Measurements from ENCODE around the gene CDKN1C.

Gene CDKN1C

DNA sequence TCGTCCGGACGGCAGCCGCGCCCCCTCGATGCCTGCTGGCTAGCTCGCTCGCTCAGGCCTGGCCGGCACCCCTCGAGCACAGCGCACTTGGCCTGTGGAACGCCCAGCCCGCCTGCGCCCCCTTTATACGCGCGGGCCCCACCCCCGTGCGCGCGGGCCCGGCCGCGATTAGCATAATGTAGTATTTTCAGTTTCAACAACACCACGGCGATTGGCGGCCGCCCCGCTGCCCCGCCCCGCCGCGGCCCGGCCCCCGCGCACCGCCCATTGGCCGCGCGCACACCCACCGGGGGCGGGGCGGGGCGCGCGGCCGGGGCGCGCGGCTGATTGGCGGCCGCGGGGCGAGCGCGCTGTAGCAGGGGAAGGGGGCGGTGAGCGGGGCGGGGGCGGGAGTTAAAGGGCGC lies at the start of gene CDKN1C:
CDKN1C (minus strand) TSS at position 98 of the 404 bp plus-strand sequence. CDS start 319 bp downstream, outside the sequence.
- Histone ChIP-seq H3K9me3 (no peaks in the 10 kb centered on the region), H3K36me3 (no peaks in the 10 kb centered on the region), H3K27ac (peak within 1 kb of the TSS; percentile 57), H3K4me1 (ENCODE audit: control insufficient read depth in 1 of 2, insufficient read depth in 1 of 2, low read depth in 1 of 2, low read length in 1 of 2) (peaks cover 21 to 31% of the 10 kb centered on the region in 2 experiments), H3K4me3 (ENCODE audit: low read depth in 1 of 2, low read length in 1 of 2) (peak within 1 kb of the TSS; percentile 87 to 96), H3K27me3 (peaks cover 88% of the 10 kb centered on the region)
- TF ChIP-seq, protein P1, sequence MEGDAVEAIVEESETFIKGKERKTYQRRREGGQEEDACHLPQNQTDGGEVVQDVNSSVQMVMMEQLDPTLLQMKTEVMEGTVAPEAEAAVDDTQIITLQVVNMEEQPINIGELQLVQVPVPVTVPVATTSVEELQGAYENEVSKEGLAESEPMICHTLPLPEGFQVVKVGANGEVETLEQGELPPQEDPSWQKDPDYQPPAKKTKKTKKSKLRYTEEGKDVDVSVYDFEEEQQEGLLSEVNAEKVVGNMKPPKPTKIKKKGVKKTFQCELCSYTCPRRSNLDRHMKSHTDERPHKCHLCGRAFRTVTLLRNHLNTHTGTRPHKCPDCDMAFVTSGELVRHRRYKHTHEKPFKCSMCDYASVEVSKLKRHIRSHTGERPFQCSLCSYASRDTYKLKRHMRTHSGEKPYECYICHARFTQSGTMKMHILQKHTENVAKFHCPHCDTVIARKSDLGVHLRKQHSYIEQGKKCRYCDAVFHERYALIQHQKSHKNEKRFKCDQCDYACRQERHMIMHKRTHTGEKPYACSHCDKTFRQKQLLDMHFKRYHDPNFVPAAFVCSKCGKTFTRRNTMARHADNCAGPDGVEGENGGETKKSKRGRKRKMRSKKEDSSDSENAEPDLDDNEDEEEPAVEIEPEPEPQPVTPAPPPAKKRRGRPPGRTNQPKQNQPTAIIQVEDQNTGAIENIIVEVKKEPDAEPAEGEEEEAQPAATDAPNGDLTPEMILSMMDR (IDR thresholded peaks at IDR 0.05), result no peak

DNA sequence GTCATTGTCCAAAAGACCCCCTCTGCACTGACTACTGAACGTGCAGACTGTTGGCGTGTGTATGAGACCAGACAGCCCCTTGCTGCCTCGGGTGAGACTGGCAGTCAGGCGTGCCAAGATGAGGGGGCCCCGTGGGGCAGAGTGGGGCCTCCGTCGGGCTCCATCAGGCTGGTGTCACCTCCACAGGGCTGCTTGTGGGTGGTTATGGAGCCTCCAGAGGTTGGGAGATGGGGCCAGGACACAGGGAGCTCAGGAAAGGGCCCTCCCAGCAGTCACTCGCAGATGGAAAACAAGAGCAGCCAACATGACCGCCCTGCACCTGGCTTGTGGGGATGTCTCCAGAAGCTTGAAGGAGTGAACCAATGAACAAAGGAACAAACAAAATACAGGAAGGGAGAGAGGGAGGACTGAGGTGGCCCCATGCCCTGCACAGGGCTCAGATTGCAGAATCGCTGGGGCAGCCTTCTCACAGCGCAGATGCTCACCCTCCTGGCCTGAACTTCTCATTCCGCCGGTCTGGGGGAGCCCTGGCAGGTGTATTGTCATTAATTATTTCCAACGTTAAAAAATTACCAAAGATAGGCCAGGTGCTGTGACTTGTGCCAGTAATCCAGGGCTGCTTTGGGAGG lies 49.1 kb upstream of the CDKN1C start:
- H3K36me3 ChIP-seq, result no peaks in the 10 kb centered on the region
- H3K27ac ChIP-seq, result no peak overlapping the region
- H3K4me3 ChIP-seq (ENCODE audit: low read depth in 1 of 2, low read length in 1 of 2), result no peak overlapping the region
- TF ChIP-seq, protein P1 (IDR thresholded peaks at IDR 0.05), result no peak
- H3K9me3 ChIP-seq, result no peaks in the 10 kb centered on the region
- H3K4me1 ChIP-seq (ENCODE audit: control insufficient read depth in 1 of 2, insufficient read depth in 1 of 2, low read depth in 1 of 2, low read length in 1 of 2), result peaks cover 27% of the 10 kb centered on the region in 2 experiments
- H3K27me3 ChIP-seq, result peaks cover 33% of the 10 kb centered on the region

DNA sequence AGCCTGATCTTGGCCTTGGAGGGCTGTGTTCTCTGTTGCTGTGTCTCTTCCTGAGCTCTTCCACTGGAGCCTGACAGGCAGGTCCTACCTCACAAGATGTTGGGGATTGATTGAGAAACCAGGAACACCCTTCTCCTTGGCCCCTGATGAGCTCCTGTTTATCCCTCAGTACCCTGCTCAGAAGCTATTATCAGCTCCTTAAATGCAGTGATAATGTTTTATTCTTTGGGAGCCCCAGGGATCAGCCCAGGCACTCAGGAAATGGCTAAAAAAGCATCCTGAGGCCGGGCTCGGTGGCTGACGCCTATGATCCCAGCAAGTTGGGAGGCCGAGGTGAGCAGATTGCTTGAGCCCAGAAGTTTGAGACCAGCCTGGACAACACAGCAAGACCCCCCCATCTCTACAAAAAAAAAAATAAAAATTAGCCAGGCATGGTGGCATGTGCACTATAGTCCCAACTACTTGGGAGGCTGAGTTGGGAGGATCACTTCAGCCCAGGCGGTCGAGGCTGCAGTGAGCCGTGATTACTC lies 48.5 kb upstream of the CDKN1C start:
- Histone ChIP-seq H3K9me3 (no peaks in the 10 kb centered on the region), H3K27ac (peak overlapping the region; percentile 72), H3K4me3 (ENCODE audit: low read depth in 1 of 2, low read length in 1 of 2) (no peak overlapping the region), H3K4me1 (ENCODE audit: control insufficient read depth in 1 of 2, insufficient read depth in 1 of 2, low read depth in 1 of 2, low read length in 1 of 2) (peaks cover 28 to 33% of the 10 kb centered on the region in 2 experiments), H3K27me3 (peaks cover 39% of the 10 kb centered on the region), H3K36me3 (no peaks in the 10 kb centered on the region)
- TF ChIP-seq, protein P1 (IDR thresholded peaks at IDR 0.05), result no peak

DNA sequence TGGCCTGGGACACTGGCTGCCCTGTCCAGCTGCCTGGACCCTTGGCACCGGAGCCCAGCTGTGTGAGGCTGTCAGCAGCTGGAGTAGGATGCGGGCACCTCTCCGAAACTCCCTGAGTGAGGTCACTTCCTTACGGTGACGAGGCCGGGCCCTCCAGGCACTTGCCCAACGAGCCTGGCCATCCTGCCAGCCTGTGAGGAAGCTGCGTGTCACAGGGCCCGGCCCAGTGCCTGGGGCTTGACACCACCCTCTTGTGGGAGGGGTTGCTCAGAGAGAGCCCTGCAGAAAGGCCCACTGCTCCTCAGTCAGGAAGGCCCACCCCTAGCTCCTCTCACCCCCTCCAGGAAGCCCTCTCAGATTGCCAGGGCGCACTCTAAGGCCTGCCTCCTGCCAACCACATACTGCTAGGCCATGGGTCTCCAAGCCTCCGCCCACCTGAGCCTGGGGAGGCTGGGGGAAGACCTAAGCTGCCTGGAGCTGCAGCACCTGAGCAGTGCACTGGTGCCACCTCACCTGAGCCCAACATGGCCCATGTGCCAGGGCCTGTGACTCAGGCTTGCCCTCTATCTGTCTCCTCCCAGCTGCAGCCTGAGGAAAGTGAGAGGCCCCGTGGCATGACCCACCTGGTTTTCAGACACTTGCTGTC lies 47.9 kb upstream of the CDKN1C start:
- Histone ChIP-seq H3K4me3 (ENCODE audit: low read depth in 1 of 2, low read length in 1 of 2) (peak overlapping the region; percentile 42 to 46), H3K9me3 (no peaks in the 10 kb centered on the region), H3K36me3 (no peaks in the 10 kb centered on the region), H3K27me3 (peaks cover 45% of the 10 kb centered on the region), H3K4me1 (ENCODE audit: control insufficient read depth in 1 of 2, insufficient read depth in 1 of 2, low read depth in 1 of 2, low read length in 1 of 2) (peaks cover 28 to 39% of the 10 kb centered on the region in 2 experiments), H3K27ac (peak overlapping the region; percentile 72)
- TF ChIP-seq, protein P1 (IDR thresholded peaks at IDR 0.05), result peak; percentile 12

DNA sequence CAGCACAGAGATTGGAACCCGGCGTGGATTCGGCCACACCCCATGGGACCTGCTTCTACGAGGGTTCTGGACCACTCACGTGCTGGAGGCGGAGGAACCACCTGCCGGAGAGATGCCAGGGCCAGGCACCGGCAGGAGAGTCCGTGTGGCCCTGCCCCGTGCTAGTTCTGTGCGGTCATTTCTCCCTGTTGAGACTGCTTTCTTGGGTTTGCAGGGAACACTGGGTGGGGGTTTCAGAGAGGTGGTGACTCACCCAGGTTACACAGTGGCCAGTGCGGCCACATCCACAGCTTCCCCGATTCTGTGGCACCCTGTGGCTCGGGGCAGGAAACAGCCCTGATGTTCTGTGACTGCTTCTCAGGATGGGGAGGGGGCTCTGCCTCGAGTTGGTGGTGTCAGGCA lies 47.3 kb upstream of the CDKN1C start:
- Histone ChIP-seq H3K4me3 (ENCODE audit: low read depth in 1 of 2, low read length in 1 of 2) (peak overlapping the region; percentile 42 to 46), H3K9me3 (no peaks in the 10 kb centered on the region), H3K27me3 (peaks cover 51% of the 10 kb centered on the region), H3K27ac (peak overlapping the region; percentile 72), H3K36me3 (no peaks in the 10 kb centered on the region), H3K4me1 (ENCODE audit: control insufficient read depth in 1 of 2, insufficient read depth in 1 of 2, low read depth in 1 of 2, low read length in 1 of 2) (peaks cover 28 to 40% of the 10 kb centered on the region in 2 experiments)
- TF ChIP-seq, protein P1 (IDR thresholded peaks at IDR 0.05), result no peak
